GM23338 (cell line): ENCODE measurements around the gene CCDC110. TPM values are rescaled to one million over a fixed set of nuclear protein-coding genes. Genes with fewer than 3 reads are reported as not detected.

Experiments
- ATAC-seq: fragments of 200-7000 bp; cut with Tn5 transposase; 3 replicates; pipeline ENCODE4 v1.9.1; 2020
- DNase-seq: peaks from one replicate; pipeline ENCODE4 v3.0.0-alpha.2; 2015; ENCODE audit warnings: low spot score
- H2AFZ ChIP-seq: fragments of 200-600 bp; sonication (generic); 2 replicates; pipeline ENCODE4 v1.8.0; 2016; ENCODE audit warnings: antibody characterized with exemption, mild to moderate bottlenecking, moderate library complexity
- H3F3A ChIP-seq: fragments of 200-600 bp; sonication (generic); replicated peaks from 2 replicates; pipeline ENCODE4 v1.8.0; 2017; ENCODE audit warnings: antibody characterized with exemption, mixed run types, low read depth
- H3K27ac ChIP-seq: fragments of 200-600 bp; sonication (generic); 2 replicates; pipeline ENCODE4 v1.6.1; 2016; ENCODE audit warnings: low read depth
- H3K27me3 ChIP-seq: fragments of 200-600 bp; sonication (generic); 2 replicates; pipeline ENCODE4 v1.8.0; 2016; ENCODE audit warnings: mild to moderate bottlenecking, mixed run types, moderate library complexity; ENCODE audit not compliant: insufficient read depth
- H3K36me3 ChIP-seq: fragments of 200-600 bp; sonication (generic); 2 replicates; pipeline ENCODE4 v1.8.0; 2016; ENCODE audit warnings: mild to moderate bottlenecking; ENCODE audit not compliant: insufficient read depth
- H3K4me1 ChIP-seq: fragments of 200-600 bp; sonication (generic); 2 replicates; pipeline ENCODE4 v1.8.0; 2016; ENCODE audit warnings: mild to moderate bottlenecking, moderate library complexity; ENCODE audit not compliant: insufficient read depth
- H3K4me2 ChIP-seq: fragments of 200-600 bp; sonication (generic); 2 replicates; pipeline ENCODE4 v1.7.1; 2017; ENCODE audit warnings: mixed run types
- H3K4me3 ChIP-seq: fragments of 200-600 bp; sonication (generic); 2 replicates; pipeline ENCODE4 v1.6.1; 2016; ENCODE audit warnings: mixed run types
- H3K79me2 ChIP-seq: fragments of 200-600 bp; sonication (generic); replicated peaks from 2 replicates; pipeline ENCODE4 v1.8.0; 2017; ENCODE audit warnings: mild to moderate bottlenecking; ENCODE audit not compliant: insufficient read depth
- H3K9me2 ChIP-seq: fragments of 200-600 bp; sonication (generic); 2 replicates; pipeline ENCODE4 v1.8.0; 2017; ENCODE audit not compliant: insufficient read depth
- H4K20me1 ChIP-seq: fragments of 200-600 bp; sonication (generic); replicated peaks from 2 replicates; pipeline ENCODE4 v1.8.0; 2017; ENCODE audit warnings: mild to moderate bottlenecking; ENCODE audit not compliant: insufficient read depth
- H3K27ac Mint-ChIP-seq: 2 replicates; pipeline ENCODE4 v1.8.0; 2020; ENCODE audit warnings: inconsistent platforms, mild to moderate bottlenecking, moderate library complexity, mixed read lengths
- H3K27me3 Mint-ChIP-seq: 3 replicates; pipeline ENCODE4 v1.8.0; 2022; ENCODE audit warnings: low read depth, mild to moderate bottlenecking, moderate library complexity, mixed read lengths, inconsistent platforms; ENCODE audit not compliant: insufficient read depth, poor library complexity
- H3K36me3 Mint-ChIP-seq: 3 replicates; pipeline ENCODE4 v1.8.0; 2021; ENCODE audit warnings: low read depth, mild to moderate bottlenecking, inconsistent platforms, moderate library complexity, mixed read lengths
- H3K4me1 Mint-ChIP-seq: 3 replicates; pipeline ENCODE4 v1.8.0; 2020; ENCODE audit warnings: mild to moderate bottlenecking, inconsistent platforms, mixed read lengths
- H3K4me3 Mint-ChIP-seq: 3 replicates; pipeline ENCODE4 v1.8.0; 2021; ENCODE audit warnings: moderate library complexity, mild to moderate bottlenecking, inconsistent platforms, mixed read lengths
- H3K9me3 Mint-ChIP-seq: 3 replicates; pipeline ENCODE4 v1.8.0; 2020; ENCODE audit warnings: moderate library complexity, mild to moderate bottlenecking, inconsistent platforms, mixed read lengths
- CREB1 ChIP-seq: fragments of 250-450 bp; sonication (Bioruptor Pico); IDR thresholded peaks from 2 replicates; pipeline ENCODE4 v1.5.0; 2020; ENCODE audit warnings: low read depth, mild to moderate bottlenecking, moderate library complexity
- EZH2 ChIP-seq: fragments of 200-600 bp; sonication (generic); IDR thresholded peaks from one replicate; pipeline ENCODE4 v1.8.0; 2017; ENCODE audit warnings: antibody characterized with exemption, mild to moderate bottlenecking, low read depth; ENCODE audit not compliant: unreplicated experiment
- EZH2phosphoT487 ChIP-seq: fragments of 200-600 bp; sonication (generic); IDR thresholded peaks from one replicate; pipeline ENCODE4 v1.8.1; 2018; ENCODE audit warnings: antibody characterized with exemption; ENCODE audit not compliant: unreplicated experiment
- JUNB ChIP-seq: IDR thresholded peaks from one replicate; pipeline ENCODE4 v1.6.1; 2016; ENCODE audit warnings: antibody characterized with exemption; ENCODE audit not compliant: unreplicated experiment
- NANOG ChIP-seq: IDR thresholded peaks from 2 replicates; pipeline ENCODE4 v1.6.1; 2016; ENCODE audit warnings: antibody characterized with exemption, borderline replicate concordance
- POLR2AphosphoS5 ChIP-seq: IDR thresholded peaks from 2 replicates; pipeline ENCODE4 v1.6.1; 2016; ENCODE audit warnings: antibody characterized with exemption, low read depth
- REST ChIP-seq: IDR thresholded peaks from one replicate; pipeline ENCODE4 v1.6.1; 2018; ENCODE audit warnings: antibody characterized with exemption; ENCODE audit not compliant: unreplicated experiment
- STAT1 ChIP-seq: IDR thresholded peaks from one replicate; pipeline ENCODE4 v1.6.1; 2016; ENCODE audit warnings: antibody characterized with exemption; ENCODE audit not compliant: unreplicated experiment
- polyA plus RNA-seq: library from polyadenylated mRNA; unstranded; fragments of >200 nt; fragmentation: Nextera tagmentation; extraction: Ambion mirVana; gene quantifications from 2 replicates; pipeline ENCODE4 v1.2.1, GENCODE V29; 2016
- total RNA-seq: library from RNA; depleted of rRNA; stranded (reverse); fragments of >200 nt; shearing (Covaris generic); gene quantifications from 2 replicates; pipeline ENCODE4 v1.2.3, GENCODE V29; 2014
- TF ChIP-seq, protein P1 (sequence below): fragments of 250-450 bp; sonication (Bioruptor Pico); IDR thresholded peaks from 2 replicates; pipeline ENCODE4 v1.5.0; 2020; ENCODE audit warnings: mild to moderate bottlenecking, moderate library complexity

Gene CCDC110
- total and polyA plus RNA-seq, 2 experiments from 2014 or later: 5.4 to 6.7 TPM

GRCh38 chr4:185467991-185468390, 3.5 kb downstream of the CCDC110 start (continued):
- TF ChIP-seq REST (no peak), CREB1 (CRISPR knock-in tag) (no peak)
- TF ChIP-seq, protein P1, sequence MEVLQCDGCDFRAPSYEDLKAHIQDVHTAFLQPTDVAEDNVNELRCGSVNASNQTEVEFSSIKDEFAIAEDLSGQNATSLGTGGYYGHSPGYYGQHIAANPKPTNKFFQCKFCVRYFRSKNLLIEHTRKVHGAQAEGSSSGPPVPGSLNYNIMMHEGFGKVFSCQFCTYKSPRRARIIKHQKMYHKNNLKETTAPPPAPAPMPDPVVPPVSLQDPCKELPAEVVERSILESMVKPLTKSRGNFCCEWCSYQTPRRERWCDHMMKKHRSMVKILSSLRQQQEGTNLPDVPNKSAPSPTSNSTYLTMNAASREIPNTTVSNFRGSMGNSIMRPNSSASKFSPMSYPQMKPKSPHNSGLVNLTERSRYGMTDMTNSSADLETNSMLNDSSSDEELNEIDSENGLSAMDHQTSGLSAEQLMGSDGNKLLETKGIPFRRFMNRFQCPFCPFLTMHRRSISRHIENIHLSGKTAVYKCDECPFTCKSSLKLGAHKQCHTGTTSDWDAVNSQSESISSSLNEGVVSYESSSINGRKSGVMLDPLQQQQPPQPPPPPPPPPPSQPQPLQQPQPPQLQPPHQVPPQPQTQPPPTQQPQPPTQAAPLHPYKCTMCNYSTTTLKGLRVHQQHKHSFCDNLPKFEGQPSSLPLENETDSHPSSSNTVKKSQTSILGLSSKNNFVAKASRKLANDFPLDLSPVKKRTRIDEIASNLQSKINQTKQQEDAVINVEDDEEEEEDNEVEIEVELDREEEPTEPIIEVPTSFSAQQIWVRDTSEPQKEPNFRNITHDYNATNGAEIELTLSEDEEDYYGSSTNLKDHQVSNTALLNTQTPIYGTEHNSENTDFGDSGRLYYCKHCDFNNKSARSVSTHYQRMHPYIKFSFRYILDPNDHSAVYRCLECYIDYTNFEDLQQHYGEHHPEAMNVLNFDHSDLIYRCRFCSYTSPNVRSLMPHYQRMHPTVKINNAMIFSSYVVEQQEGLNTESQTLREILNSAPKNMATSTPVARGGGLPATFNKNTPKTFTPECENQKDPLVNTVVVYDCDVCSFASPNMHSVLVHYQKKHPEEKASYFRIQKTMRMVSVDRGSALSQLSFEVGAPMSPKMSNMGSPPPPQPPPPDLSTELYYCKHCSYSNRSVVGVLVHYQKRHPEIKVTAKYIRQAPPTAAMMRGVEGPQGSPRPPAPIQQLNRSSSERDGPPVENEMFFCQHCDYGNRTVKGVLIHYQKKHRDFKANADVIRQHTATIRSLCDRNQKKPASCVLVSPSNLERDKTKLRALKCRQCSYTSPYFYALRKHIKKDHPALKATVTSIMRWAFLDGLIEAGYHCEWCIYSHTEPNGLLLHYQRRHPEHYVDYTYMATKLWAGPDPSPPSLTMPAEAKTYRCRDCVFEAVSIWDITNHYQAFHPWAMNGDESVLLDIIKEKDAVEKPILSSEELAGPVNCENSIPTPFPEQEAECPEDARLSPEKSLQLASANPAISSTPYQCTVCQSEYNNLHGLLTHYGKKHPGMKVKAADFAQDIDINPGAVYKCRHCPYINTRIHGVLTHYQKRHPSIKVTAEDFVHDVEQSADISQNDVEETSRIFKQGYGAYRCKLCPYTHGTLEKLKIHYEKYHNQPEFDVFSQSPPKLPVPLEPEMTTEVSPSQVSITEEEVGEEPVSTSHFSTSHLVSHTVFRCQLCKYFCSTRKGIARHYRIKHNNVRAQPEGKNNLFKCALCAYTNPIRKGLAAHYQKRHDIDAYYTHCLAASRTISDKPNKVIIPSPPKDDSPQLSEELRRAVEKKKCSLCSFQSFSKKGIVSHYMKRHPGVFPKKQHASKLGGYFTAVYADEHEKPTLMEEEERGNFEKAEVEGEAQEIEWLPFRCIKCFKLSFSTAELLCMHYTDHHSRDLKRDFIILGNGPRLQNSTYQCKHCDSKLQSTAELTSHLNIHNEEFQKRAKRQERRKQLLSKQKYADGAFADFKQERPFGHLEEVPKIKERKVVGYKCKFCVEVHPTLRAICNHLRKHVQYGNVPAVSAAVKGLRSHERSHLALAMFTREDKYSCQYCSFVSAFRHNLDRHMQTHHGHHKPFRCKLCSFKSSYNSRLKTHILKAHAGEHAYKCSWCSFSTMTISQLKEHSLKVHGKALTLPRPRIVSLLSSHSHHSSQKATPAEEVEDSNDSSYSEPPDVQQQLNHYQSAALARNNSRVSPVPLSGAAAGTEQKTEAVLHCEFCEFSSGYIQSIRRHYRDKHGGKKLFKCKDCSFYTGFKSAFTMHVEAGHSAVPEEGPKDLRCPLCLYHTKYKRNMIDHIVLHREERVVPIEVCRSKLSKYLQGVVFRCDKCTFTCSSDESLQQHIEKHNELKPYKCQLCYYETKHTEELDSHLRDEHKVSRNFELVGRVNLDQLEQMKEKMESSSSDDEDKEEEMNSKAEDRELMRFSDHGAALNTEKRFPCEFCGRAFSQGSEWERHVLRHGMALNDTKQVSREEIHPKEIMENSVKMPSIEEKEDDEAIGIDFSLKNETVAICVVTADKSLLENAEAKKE: no peak

DNA sequence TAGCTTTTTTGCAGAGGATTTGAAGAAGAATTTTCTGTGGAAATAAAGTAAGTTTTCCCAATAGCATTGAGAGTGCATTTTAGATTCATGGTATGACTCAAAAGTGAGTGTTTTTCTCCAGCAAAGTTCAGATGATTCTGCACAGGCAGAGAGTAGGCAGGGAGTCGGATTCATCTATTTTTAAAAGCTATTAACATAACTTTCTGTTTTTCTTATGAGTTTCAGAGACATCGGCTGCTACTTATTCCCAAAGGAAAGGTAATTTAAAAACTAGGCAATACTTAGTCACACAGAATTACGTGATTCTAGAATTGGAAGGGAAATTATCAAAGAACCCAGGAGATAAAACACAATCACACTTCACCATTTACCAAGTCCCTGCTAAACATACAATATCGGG, 4.4 kb downstream of the CCDC110 start:
- H3K4me1 ChIP-seq: peaks cover 13% of the 10 kb centered on the region
- peaks cover 12% of the 10 kb centered on the region for H3K27me3 ChIP-seq
- no peak overlapping the region for H3K4me3 ChIP-seq
- H3K4me1 Mint-ChIP-seq: peaks cover 33% of the 10 kb centered on the region
- no peak overlapping the region for H2AFZ ChIP-seq
- ATAC-seq (no peak), DNase-seq (no peak)
- H3K36me3 ChIP-seq: no peaks in the 10 kb centered on the region
- no peaks in the 10 kb centered on the region for H3K79me2 ChIP-seq
- H3K9me3 Mint-ChIP-seq: no peaks in the 10 kb centered on the region
- no peak overlapping the region for H3K4me2 ChIP-seq
- H3F3A ChIP-seq: no peaks in the 10 kb centered on the region
- H3K4me3 Mint-ChIP-seq: no peak overlapping the region
- H3K27ac Mint-ChIP-seq: no peak overlapping the region
- H3K36me3 Mint-ChIP-seq: peaks cover 3% of the 10 kb centered on the region; the same call in 1 of the 3 replicates
- H3K27ac ChIP-seq: no peak overlapping the region
- peaks cover 13% of the 10 kb centered on the region for H3K27me3 Mint-ChIP-seq
- H4K20me1 ChIP-seq: no peaks in the 10 kb centered on the region
- H3K9me2 ChIP-seq: no peaks in the 10 kb centered on the region
- TF ChIP-seq STAT1: no peak
- TF ChIP-seq EZH2phosphoT487: no peak
- TF ChIP-seq JUNB: no peak
- TF ChIP-seq NANOG: no peak
- no peak for TF ChIP-seq POLR2AphosphoS5
- TF ChIP-seq EZH2: no peak
